Lung (tissue), 12 donors: Measurements from ENCODE around the gene KCTD21. TPM values are rescaled to one million over a fixed set of nuclear protein-coding genes. Genes with fewer than 3 reads are reported as not detected.

Experiments
- ATAC-seq: fragments of 200-7000 bp; cut with Tn5 transposase; one replicate; pipeline ENCODE4 v1.9.1; 2020; ENCODE audit warnings: moderate number of reproducible peaks; ENCODE audit not compliant: insufficient read depth, low FRiP score
- DNase-seq, 3 donors: peaks; one replicate each; pipeline ENCODE4 v3.0.0-alpha.2; 2013 to 2017
- H3K27ac ChIP-seq, 2 donors: one replicate each; pipeline ENCODE4 v1.5.1; 2013; ENCODE audit warnings: mild to moderate bottlenecking in 2 of 2, moderate library complexity in 2 of 2, control low read depth in 1 of 2, inconsistent platforms in 1 of 2, low read depth in 1 of 2, low read length in 1 of 2
- H3K27me3 ChIP-seq, 3 donors: one replicate each; pipeline ENCODE4 v1.5.1; 2013; ENCODE audit warnings: low read length in 2 of 3; ENCODE audit not compliant: control insufficient read depth in 3 of 3, insufficient read depth in 3 of 3
- H3K36me3 ChIP-seq, 4 donors: one replicate each; pipeline ENCODE4 v1.5.1; 2013; ENCODE audit warnings: low read length in 4 of 4, mild to moderate bottlenecking in 1 of 4, moderate library complexity in 1 of 4; ENCODE audit not compliant: control insufficient read depth in 4 of 4, insufficient read depth in 4 of 4
- H3K4me1 ChIP-seq, 5 donors: one replicate each; pipeline ENCODE4 v1.5.1; 2013; ENCODE audit warnings: low read length in 5 of 5, mild to moderate bottlenecking in 2 of 5, moderate library complexity in 1 of 5; ENCODE audit not compliant: control insufficient read depth in 5 of 5, insufficient read depth in 5 of 5
- H3K4me3 ChIP-seq: one replicate; pipeline ENCODE4 v1.5.1; 2013; ENCODE audit warnings: mild to moderate bottlenecking, control low read depth, moderate library complexity
- H3K9ac ChIP-seq, 2 donors: one replicate each; pipeline ENCODE4 v1.5.1; 2013; ENCODE audit warnings: low read length in 2 of 2, control low read depth in 1 of 2; ENCODE audit not compliant: insufficient read depth in 1 of 2
- H3K9me3 ChIP-seq, 4 donors: one replicate each; pipeline ENCODE4 v1.5.1; 2013; ENCODE audit warnings: low read length in 3 of 4, mild to moderate bottlenecking in 1 of 4, moderate library complexity in 1 of 4; ENCODE audit not compliant: control insufficient read depth in 4 of 4, insufficient read depth in 3 of 4
- WGBS, 2 donors: extraction: QIAGEN DNeasy Blood & Tissue Kit; methylation state at CpG; one replicate each; pipeline ENCODE4 v1.1.7; 2013; 5-methylcytosine and 5-hydroxymethylcytosine counted together
- polyA plus RNA-seq, 2 donors: library from polyadenylated mRNA; stranded (reverse); fragments of 200-250 nt; gene quantifications; one replicate each; pipeline ENCODE4 v1.2.1, GENCODE V29; 2013
- total RNA-seq, 2 donors: library from RNA; depleted of rRNA in 1 of 2; stranded (reverse); fragments of >200 nt in 1 of 2; gene quantifications; one replicate each; pipeline ENCODE4 v1.2.1, GENCODE V29; 2014 to 2021
- TF ChIP-seq, protein P1 (sequence below): IDR thresholded peaks from 2 replicates; pipeline ENCODE4 v1.5.1; 2012; ENCODE audit warnings: mild to moderate bottlenecking; ENCODE audit errors: control extremely low read depth, extremely low read depth
- donor health status: control.
- donor health status: control.
- donor health status: Bipolar disorder and iron deficiency.
- donor health status: healthy.
- donor health status: DM: yes; HTN: yes; CAD: no.

Gene KCTD21
- total and polyA plus RNA-seq, 4 donors: 4.1 to 10.8 (median 7.5) TPM

DNA sequence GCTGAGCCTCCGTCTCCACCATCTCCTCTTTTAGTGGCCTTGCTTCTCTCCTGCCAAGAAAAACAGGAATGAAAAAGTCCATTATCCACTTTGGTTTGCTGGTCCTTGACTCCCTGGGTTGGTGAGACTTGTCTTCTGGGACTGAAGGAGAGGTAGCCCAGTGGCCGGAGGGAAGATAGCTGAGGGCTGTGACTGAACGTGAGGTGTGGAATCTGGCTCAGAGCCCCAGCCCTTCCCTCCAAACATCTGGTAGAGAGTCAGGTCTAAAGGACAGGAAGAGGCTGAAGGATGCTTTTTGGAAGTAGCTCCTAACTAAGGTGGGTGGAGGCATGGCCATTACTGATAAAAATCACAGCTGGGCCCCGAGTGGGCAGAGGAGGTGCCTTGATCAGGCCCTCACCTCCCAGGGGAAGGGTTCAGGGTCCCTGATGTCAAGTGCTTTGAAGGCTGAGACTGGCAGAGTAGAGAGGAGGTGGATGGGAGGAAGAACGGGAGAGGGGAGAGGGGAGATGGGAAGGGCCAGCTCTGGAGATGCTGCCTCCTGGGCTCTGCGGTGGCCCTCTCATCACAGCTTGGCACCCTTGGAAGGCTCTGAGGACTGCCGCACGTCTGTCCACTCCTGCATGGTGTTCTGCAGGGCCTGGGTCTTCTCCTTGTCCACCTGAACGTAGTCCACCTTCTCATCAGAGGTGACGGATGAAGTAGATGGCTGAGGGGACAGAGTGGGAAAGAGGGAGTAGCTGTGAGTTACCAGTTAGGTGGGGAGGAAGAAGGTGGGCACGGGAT lies 30.5 kb upstream of the KCTD21 start:
- WGBS, 2 donors: 91 to 98% methylated on average over 11 of the region's 11 CpGs
- Histone ChIP-seq H3K4me1 (no peaks in the 10 kb centered on the region), H3K9me3 (no peaks in the 10 kb centered on the region), H3K27ac (no peak overlapping the region), H3K27me3 (no peaks in the 10 kb centered on the region), H3K36me3 (peaks cover 18 to 72% (median 26%) of the 10 kb centered on the region in 4 donors), H3K4me3 (no peak overlapping the region), H3K9ac (no peak overlapping the region)
- TF ChIP-seq, protein P1, sequence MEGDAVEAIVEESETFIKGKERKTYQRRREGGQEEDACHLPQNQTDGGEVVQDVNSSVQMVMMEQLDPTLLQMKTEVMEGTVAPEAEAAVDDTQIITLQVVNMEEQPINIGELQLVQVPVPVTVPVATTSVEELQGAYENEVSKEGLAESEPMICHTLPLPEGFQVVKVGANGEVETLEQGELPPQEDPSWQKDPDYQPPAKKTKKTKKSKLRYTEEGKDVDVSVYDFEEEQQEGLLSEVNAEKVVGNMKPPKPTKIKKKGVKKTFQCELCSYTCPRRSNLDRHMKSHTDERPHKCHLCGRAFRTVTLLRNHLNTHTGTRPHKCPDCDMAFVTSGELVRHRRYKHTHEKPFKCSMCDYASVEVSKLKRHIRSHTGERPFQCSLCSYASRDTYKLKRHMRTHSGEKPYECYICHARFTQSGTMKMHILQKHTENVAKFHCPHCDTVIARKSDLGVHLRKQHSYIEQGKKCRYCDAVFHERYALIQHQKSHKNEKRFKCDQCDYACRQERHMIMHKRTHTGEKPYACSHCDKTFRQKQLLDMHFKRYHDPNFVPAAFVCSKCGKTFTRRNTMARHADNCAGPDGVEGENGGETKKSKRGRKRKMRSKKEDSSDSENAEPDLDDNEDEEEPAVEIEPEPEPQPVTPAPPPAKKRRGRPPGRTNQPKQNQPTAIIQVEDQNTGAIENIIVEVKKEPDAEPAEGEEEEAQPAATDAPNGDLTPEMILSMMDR: no peak
- ATAC-seq (no peak), DNase-seq (peak in 1 of 3 donors; percentile 10)

DNA sequence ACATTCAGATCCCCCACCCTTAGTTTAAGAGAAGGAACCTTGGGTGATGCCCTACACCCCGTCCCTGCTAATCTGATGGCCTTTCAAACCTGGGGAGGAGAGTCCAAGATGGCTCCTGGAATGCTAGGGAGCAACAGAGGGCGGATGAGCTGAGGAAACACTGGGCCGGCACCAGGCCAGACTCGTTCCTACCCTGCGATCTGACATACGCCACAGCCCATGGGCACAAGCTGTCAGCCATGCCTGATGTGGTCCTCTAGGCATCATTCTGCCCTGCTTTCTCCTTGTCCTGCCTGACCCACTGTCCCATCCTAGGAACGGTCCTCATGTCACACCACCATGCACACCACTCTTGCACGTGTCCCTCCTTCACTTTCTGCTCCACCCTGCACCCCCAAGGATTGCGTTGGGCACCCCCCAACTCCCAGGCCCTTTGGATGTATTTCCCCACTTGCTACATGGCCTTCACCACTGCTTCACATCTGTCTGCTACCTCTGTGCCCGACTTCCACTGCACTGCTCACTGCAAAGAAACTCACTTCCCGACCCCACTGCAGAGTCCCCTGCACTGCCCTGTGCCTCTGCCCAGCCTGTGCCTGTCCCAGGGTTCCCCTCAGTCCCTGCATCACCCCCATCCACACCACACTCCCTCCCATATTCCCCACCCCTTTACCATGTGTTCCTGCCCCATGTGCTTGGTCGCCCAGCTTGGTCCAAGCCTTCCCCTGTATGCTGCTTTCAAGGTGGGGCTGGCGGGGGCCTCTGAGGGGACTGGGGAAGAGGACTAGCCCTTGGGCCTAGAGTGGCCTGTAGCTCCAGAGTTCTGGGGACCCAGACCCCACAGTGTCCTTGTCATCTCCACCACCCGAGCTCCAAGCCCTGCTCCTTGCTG lies 29.5 kb upstream of the KCTD21 start:
- DNase-seq: peak in 1 of 3 donors; percentile 8
- Histone ChIP-seq H3K4me1 (no peaks in the 10 kb centered on the region), H3K27me3 (no peaks in the 10 kb centered on the region), H3K9ac (no peak overlapping the region), H3K4me3 (no peak overlapping the region), H3K9me3 (no peaks in the 10 kb centered on the region), H3K36me3 (peaks cover 18 to 73% (median 25%) of the 10 kb centered on the region in 4 donors), H3K27ac (no peak overlapping the region)
- WGBS, 2 donors: 94 to 99% methylated on average over 14 of the region's 14 CpGs
- TF ChIP-seq, protein P1: no peak
- no peak for ATAC-seq

DNA sequence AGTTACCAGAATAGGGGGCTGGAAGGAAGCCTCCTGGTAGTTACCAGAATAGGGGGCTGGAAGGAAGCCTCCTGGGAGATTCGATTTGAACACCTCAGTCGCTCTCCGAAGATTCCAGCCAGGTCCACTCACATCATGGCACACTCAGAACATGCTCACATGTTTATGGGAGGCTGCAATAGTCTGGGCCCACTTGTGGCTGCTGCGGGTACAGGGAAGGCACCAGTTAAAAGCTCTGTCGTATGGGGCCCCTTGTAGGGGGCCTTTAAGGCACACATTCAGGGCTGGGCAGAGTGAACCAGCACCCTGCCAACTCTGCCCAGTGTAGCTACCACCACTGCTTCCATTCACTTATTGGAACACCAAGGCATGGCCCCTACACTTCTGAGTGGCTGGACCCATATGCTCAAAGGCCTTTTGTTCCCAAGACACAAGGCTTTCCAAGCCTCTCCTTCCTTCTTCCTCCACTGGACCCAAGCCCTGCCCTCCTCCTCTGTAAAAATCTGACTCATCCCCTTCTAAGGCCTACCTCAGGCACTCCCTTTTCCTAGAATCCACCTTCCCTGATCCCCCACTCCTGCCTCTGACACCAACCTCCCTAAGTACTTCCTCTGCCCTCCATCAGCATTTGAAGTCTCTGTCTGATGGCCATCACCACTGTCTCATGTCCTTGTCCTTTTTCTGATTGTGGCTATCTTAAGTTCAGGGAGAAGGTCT lies 28.3 kb upstream of the KCTD21 start:
- Histone ChIP-seq H3K9me3 (no peaks in the 10 kb centered on the region), H3K27me3 (no peaks in the 10 kb centered on the region), H3K36me3 (peaks cover 17 to 68% (median 25%) of the 10 kb centered on the region in 4 donors), H3K9ac (no peak overlapping the region), H3K4me1 (peaks cover 0 to 2% (median 0%) of the 10 kb centered on the region in 5 donors), H3K4me3 (no peak overlapping the region), H3K27ac (no peak overlapping the region)
- DNase-seq (peak in 1 of 3 donors; percentile 6), ATAC-seq (no peak)
- TF ChIP-seq, protein P1: no peak
- WGBS, 2 donors: 95 to 100% methylated on average over 5 of the region's 5 CpGs
